GM23338 (cell line): Measurements from ENCODE around the gene COL4A3. TPM values are rescaled to one million over a fixed set of nuclear protein-coding genes. Genes with fewer than 3 reads are reported as not detected.

Experiments used
- ATAC-seq: fragments of 200-7000 bp; cut with Tn5 transposase; 3 replicates; pipeline ENCODE4 v1.9.1; 2020
- DNase-seq: peaks from one replicate; pipeline ENCODE4 v3.0.0-alpha.2; 2015; ENCODE audit warnings: low spot score
- H2AFZ ChIP-seq: fragments of 200-600 bp; sonication (generic); 2 replicates; pipeline ENCODE4 v1.8.0; 2016; ENCODE audit warnings: antibody characterized with exemption, mild to moderate bottlenecking, moderate library complexity
- H3F3A ChIP-seq: fragments of 200-600 bp; sonication (generic); replicated peaks from 2 replicates; pipeline ENCODE4 v1.8.0; 2017; ENCODE audit warnings: antibody characterized with exemption, mixed run types, low read depth
- H3K27ac ChIP-seq: fragments of 200-600 bp; sonication (generic); 2 replicates; pipeline ENCODE4 v1.6.1; 2016; ENCODE audit warnings: low read depth
- H3K27me3 ChIP-seq: fragments of 200-600 bp; sonication (generic); 2 replicates; pipeline ENCODE4 v1.8.0; 2016; ENCODE audit warnings: mild to moderate bottlenecking, mixed run types, moderate library complexity; ENCODE audit not compliant: insufficient read depth
- H3K36me3 ChIP-seq: fragments of 200-600 bp; sonication (generic); 2 replicates; pipeline ENCODE4 v1.8.0; 2016; ENCODE audit warnings: mild to moderate bottlenecking; ENCODE audit not compliant: insufficient read depth
- H3K4me1 ChIP-seq: fragments of 200-600 bp; sonication (generic); 2 replicates; pipeline ENCODE4 v1.8.0; 2016; ENCODE audit warnings: mild to moderate bottlenecking, moderate library complexity; ENCODE audit not compliant: insufficient read depth
- H3K4me2 ChIP-seq: fragments of 200-600 bp; sonication (generic); 2 replicates; pipeline ENCODE4 v1.7.1; 2017; ENCODE audit warnings: mixed run types
- H3K4me3 ChIP-seq: fragments of 200-600 bp; sonication (generic); 2 replicates; pipeline ENCODE4 v1.6.1; 2016; ENCODE audit warnings: mixed run types
- H3K79me2 ChIP-seq: fragments of 200-600 bp; sonication (generic); replicated peaks from 2 replicates; pipeline ENCODE4 v1.8.0; 2017; ENCODE audit warnings: mild to moderate bottlenecking; ENCODE audit not compliant: insufficient read depth
- H3K9me2 ChIP-seq: fragments of 200-600 bp; sonication (generic); 2 replicates; pipeline ENCODE4 v1.8.0; 2017; ENCODE audit not compliant: insufficient read depth
- H4K20me1 ChIP-seq: fragments of 200-600 bp; sonication (generic); replicated peaks from 2 replicates; pipeline ENCODE4 v1.8.0; 2017; ENCODE audit warnings: mild to moderate bottlenecking; ENCODE audit not compliant: insufficient read depth
- H3K27ac Mint-ChIP-seq: 2 replicates; pipeline ENCODE4 v1.8.0; 2020; ENCODE audit warnings: inconsistent platforms, mild to moderate bottlenecking, moderate library complexity, mixed read lengths
- H3K27me3 Mint-ChIP-seq: 3 replicates; pipeline ENCODE4 v1.8.0; 2022; ENCODE audit warnings: low read depth, mild to moderate bottlenecking, moderate library complexity, mixed read lengths, inconsistent platforms; ENCODE audit not compliant: insufficient read depth, poor library complexity
- H3K36me3 Mint-ChIP-seq: 3 replicates; pipeline ENCODE4 v1.8.0; 2021; ENCODE audit warnings: low read depth, mild to moderate bottlenecking, inconsistent platforms, moderate library complexity, mixed read lengths
- H3K4me1 Mint-ChIP-seq: 3 replicates; pipeline ENCODE4 v1.8.0; 2020; ENCODE audit warnings: mild to moderate bottlenecking, inconsistent platforms, mixed read lengths
- H3K4me3 Mint-ChIP-seq: 3 replicates; pipeline ENCODE4 v1.8.0; 2021; ENCODE audit warnings: moderate library complexity, mild to moderate bottlenecking, inconsistent platforms, mixed read lengths
- H3K9me3 Mint-ChIP-seq: 3 replicates; pipeline ENCODE4 v1.8.0; 2020; ENCODE audit warnings: moderate library complexity, mild to moderate bottlenecking, inconsistent platforms, mixed read lengths
- CREB1 ChIP-seq: fragments of 250-450 bp; sonication (Bioruptor Pico); IDR thresholded peaks from 2 replicates; pipeline ENCODE4 v1.5.0; 2020; ENCODE audit warnings: low read depth, mild to moderate bottlenecking, moderate library complexity
- ETS1 ChIP-seq: IDR thresholded peaks from 2 replicates; pipeline ENCODE4 v1.6.1; 2016; ENCODE audit warnings: antibody characterized with exemption
- EZH2 ChIP-seq: fragments of 200-600 bp; sonication (generic); IDR thresholded peaks from one replicate; pipeline ENCODE4 v1.8.0; 2017; ENCODE audit warnings: antibody characterized with exemption, mild to moderate bottlenecking, low read depth; ENCODE audit not compliant: unreplicated experiment
- EZH2phosphoT487 ChIP-seq: fragments of 200-600 bp; sonication (generic); IDR thresholded peaks from one replicate; pipeline ENCODE4 v1.8.1; 2018; ENCODE audit warnings: antibody characterized with exemption; ENCODE audit not compliant: unreplicated experiment
- JUNB ChIP-seq: IDR thresholded peaks from one replicate; pipeline ENCODE4 v1.6.1; 2016; ENCODE audit warnings: antibody characterized with exemption; ENCODE audit not compliant: unreplicated experiment
- NANOG ChIP-seq: IDR thresholded peaks from 2 replicates; pipeline ENCODE4 v1.6.1; 2016; ENCODE audit warnings: antibody characterized with exemption, borderline replicate concordance
- POLR2AphosphoS5 ChIP-seq: IDR thresholded peaks from 2 replicates; pipeline ENCODE4 v1.6.1; 2016; ENCODE audit warnings: antibody characterized with exemption, low read depth
- STAT1 ChIP-seq: IDR thresholded peaks from one replicate; pipeline ENCODE4 v1.6.1; 2016; ENCODE audit warnings: antibody characterized with exemption; ENCODE audit not compliant: unreplicated experiment
- ZNF114 ChIP-seq: fragments of 250-450 bp; sonication (Bioruptor Pico); IDR thresholded peaks from 2 replicates; pipeline ENCODE4 v1.5.0; 2020; ENCODE audit warnings: mild to moderate bottlenecking, moderate library complexity
- ZNF331 ChIP-seq: fragments of 250-450 bp; sonication (Bioruptor Pico); IDR thresholded peaks from 2 replicates; pipeline ENCODE4 v1.5.0; 2020; ENCODE audit warnings: low read depth, mild to moderate bottlenecking, moderate library complexity
- ZNF462 ChIP-seq: fragments of 250-450 bp; sonication (Bioruptor Pico); IDR thresholded peaks from 2 replicates; pipeline ENCODE4 v1.5.0; 2020; ENCODE audit warnings: mild to moderate bottlenecking, moderate library complexity
- polyA plus RNA-seq: library from polyadenylated mRNA; unstranded; fragments of >200 nt; fragmentation: Nextera tagmentation; extraction: Ambion mirVana; gene quantifications from 2 replicates; pipeline ENCODE4 v1.2.1, GENCODE V29; 2016
- total RNA-seq: library from RNA; depleted of rRNA; stranded (reverse); fragments of >200 nt; shearing (Covaris generic); gene quantifications from 2 replicates; pipeline ENCODE4 v1.2.3, GENCODE V29; 2014
- TF ChIP-seq, protein P1 (sequence below), 2 experiments: fragments of 200-600 bp in 1 of 2; sonication (generic) in 1 of 2; conservative IDR thresholded peaks; 2 replicates each; pipeline versions ENCODE4 v1.5.1 to v1.6.1; 2016 to 2017; ENCODE audit warnings: antibody characterized with exemption in 2 of 2, low read depth in 2 of 2, mild to moderate bottlenecking in 2 of 2, moderate library complexity in 1 of 2
- TF ChIP-seq, protein P2 (sequence below): IDR thresholded peaks from one replicate; pipeline ENCODE4 v1.6.1; 2018; ENCODE audit warnings: antibody characterized with exemption; ENCODE audit not compliant: unreplicated experiment

Gene COL4A3
- total and polyA plus RNA-seq, 2 experiments from 2014 or later: 1.1 to 3.5 TPM

DNA sequence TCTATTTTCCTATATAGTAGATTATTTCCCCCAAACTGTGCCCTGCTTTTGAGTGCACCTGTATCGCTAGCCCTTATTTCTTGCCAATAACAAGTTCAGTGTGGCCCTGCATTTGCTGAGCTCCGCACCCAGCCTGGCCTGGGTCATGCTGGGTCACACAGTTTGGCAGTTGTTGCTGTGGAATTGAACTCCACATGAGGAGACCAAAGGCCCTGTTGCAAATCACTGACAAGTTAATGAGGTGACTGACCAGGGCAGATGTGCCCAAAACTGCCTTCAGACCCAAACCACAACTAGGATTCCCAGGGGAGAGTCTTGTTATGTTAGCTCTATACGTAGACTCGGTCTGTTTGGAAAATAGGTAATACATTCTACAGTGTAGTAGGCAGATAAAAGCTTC is 31.4 kb upstream of the COL4A3 start:
- H3K4me1 ChIP-seq: no peaks in the 10 kb centered on the region
- H2AFZ ChIP-seq: no peak overlapping the region
- Mint-ChIP-seq H3K9me3 (no peaks in the 10 kb centered on the region), H3K27ac (no peak overlapping the region), H3K27me3 (peaks cover 6% of the 10 kb centered on the region), H3K4me3 (no peak overlapping the region), H3K4me1 (no peaks in the 10 kb centered on the region), H3K36me3 (no peaks in the 10 kb centered on the region)
- TF ChIP-seq NANOG (no peak), ETS1 (no peak), ZNF462 (no peak), EZH2phosphoT487 (no peak), EZH2 (no peak), CREB1 (CRISPR knock-in tag) (no peak), ZNF114 (CRISPR knock-in tag) (no peak), STAT1 (no peak), JUNB (no peak), POLR2AphosphoS5 (no peak), ZNF331 (CRISPR knock-in tag) (no peak)
- TF ChIP-seq, protein P1, sequence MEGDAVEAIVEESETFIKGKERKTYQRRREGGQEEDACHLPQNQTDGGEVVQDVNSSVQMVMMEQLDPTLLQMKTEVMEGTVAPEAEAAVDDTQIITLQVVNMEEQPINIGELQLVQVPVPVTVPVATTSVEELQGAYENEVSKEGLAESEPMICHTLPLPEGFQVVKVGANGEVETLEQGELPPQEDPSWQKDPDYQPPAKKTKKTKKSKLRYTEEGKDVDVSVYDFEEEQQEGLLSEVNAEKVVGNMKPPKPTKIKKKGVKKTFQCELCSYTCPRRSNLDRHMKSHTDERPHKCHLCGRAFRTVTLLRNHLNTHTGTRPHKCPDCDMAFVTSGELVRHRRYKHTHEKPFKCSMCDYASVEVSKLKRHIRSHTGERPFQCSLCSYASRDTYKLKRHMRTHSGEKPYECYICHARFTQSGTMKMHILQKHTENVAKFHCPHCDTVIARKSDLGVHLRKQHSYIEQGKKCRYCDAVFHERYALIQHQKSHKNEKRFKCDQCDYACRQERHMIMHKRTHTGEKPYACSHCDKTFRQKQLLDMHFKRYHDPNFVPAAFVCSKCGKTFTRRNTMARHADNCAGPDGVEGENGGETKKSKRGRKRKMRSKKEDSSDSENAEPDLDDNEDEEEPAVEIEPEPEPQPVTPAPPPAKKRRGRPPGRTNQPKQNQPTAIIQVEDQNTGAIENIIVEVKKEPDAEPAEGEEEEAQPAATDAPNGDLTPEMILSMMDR (conservative IDR thresholded peaks at IDR 0.05; ENCODE audit: low read depth in 2 of 2): no peak
- TF ChIP-seq, protein P2, sequence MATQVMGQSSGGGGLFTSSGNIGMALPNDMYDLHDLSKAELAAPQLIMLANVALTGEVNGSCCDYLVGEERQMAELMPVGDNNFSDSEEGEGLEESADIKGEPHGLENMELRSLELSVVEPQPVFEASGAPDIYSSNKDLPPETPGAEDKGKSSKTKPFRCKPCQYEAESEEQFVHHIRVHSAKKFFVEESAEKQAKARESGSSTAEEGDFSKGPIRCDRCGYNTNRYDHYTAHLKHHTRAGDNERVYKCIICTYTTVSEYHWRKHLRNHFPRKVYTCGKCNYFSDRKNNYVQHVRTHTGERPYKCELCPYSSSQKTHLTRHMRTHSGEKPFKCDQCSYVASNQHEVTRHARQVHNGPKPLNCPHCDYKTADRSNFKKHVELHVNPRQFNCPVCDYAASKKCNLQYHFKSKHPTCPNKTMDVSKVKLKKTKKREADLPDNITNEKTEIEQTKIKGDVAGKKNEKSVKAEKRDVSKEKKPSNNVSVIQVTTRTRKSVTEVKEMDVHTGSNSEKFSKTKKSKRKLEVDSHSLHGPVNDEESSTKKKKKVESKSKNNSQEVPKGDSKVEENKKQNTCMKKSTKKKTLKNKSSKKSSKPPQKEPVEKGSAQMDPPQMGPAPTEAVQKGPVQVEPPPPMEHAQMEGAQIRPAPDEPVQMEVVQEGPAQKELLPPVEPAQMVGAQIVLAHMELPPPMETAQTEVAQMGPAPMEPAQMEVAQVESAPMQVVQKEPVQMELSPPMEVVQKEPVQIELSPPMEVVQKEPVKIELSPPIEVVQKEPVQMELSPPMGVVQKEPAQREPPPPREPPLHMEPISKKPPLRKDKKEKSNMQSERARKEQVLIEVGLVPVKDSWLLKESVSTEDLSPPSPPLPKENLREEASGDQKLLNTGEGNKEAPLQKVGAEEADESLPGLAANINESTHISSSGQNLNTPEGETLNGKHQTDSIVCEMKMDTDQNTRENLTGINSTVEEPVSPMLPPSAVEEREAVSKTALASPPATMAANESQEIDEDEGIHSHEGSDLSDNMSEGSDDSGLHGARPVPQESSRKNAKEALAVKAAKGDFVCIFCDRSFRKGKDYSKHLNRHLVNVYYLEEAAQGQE: no peak
- H3K27me3 ChIP-seq: no peaks in the 10 kb centered on the region
- no peaks in the 10 kb centered on the region for H3K79me2 ChIP-seq
- no peaks in the 10 kb centered on the region for H3K36me3 ChIP-seq
- H4K20me1 ChIP-seq: no peaks in the 10 kb centered on the region
- no peak for ATAC-seq
- H3K27ac ChIP-seq: no peak overlapping the region
- DNase-seq: no peak
- H3K4me2 ChIP-seq: no peak overlapping the region
- H3K4me3 ChIP-seq: no peak overlapping the region
- no peaks in the 10 kb centered on the region for H3F3A ChIP-seq
- no peaks in the 10 kb centered on the region for H3K9me2 ChIP-seq
